ENCODE results near the gene KRT6B. TPM values are rescaled to one million over a fixed set of nuclear protein-coding genes. Genes with fewer than 3 reads are reported as not detected.

The KRT6B gene
- total RNA-seq, 4 donors from 2014 or later, result not detected

- H3K27me3 ChIP-seq, result peaks cover 0 to 13% (median 10%) of the 10 kb centered on the region in 3 donors
- ATAC-seq (no peak), DNase-seq (no peak)
- H3K4me1 ChIP-seq, result no peaks in the 10 kb centered on the region
- H3K27ac ChIP-seq, result no peak overlapping the region
- no peaks in the 10 kb centered on the region for H3K36me3 ChIP-seq
- H3K4me3 ChIP-seq, result no peak overlapping the region
- intact Hi-C loops (cut with DNase I; ENCODE audit: low total_unique reads), result no loop called here
- no peaks in the 10 kb centered on the region for H3K9me3 ChIP-seq
- TF ChIP-seq CTCF (IDR thresholded peaks at IDR 0.05 in 4 of 5, conservative IDR thresholded peaks at IDR 0.05 in 1 of 5) (no peak), POLR2A (IDR thresholded peaks at IDR 0.05) (no peak)
- in situ Hi-C loops (cut with MboI; ENCODE audit: low sequenced_read_pairs in 4 of 4), result no loop called here
Observed at GRCh38 chr12:52400906-52401305, 51.0 kb downstream of the KRT6B start.

DNA sequence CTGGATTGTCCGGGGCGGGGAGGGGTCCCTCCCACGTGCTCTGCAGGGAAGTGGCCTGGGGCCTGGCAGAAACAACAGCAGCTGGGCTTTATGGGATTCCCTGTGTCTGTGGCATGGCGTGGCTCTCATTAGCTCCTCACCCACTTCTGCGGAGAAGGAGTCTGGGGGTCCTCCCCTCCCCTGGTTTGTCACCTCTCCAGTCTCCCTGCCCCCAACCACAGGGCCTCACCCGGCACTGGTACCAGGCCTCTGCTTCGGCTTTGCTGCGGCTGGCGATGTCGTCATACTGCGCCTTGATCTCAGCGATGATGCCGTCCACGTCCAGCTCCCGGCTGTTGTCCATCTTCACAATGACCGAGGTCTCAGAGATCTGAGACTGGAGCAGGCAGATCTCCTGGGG is 52.2 kb downstream of the KRT6B start:
- H3K27me3 ChIP-seq, result peaks cover 0 to 13% (median 10%) of the 10 kb centered on the region in 3 donors
- H3K36me3 ChIP-seq, result no peaks in the 10 kb centered on the region
- in situ Hi-C loops (cut with MboI; ENCODE audit: low sequenced_read_pairs in 4 of 4), result loop anchor here in 1 of 4 donors (25.0 kb wide), 1 partner anchor 588 kb away; no protein-coding TSS in a partner anchor
- no peaks in the 10 kb centered on the region for H3K9me3 ChIP-seq
- H3K4me3 ChIP-seq, result no peak overlapping the region
- intact Hi-C loops (cut with DNase I; ENCODE audit: low total_unique reads), result no loop called here
- ATAC-seq, result no peak
- DNase-seq, result no peak
- H3K27ac ChIP-seq, result no peak overlapping the region
- TF ChIP-seq POLR2A (IDR thresholded peaks at IDR 0.05) (no peak), CTCF (IDR thresholded peaks at IDR 0.05 in 4 of 5, conservative IDR thresholded peaks at IDR 0.05 in 1 of 5) (no peak)
- no peaks in the 10 kb centered on the region for H3K4me1 ChIP-seq

- no peak for DNase-seq
- no peak for TF ChIP-seq CTCF (IDR thresholded peaks at IDR 0.05 in 4 of 5, conservative IDR thresholded peaks at IDR 0.05 in 1 of 5)
- TF ChIP-seq POLR2A (IDR thresholded peaks at IDR 0.05), result no peak
- Histone ChIP-seq H3K4me3 (no peak overlapping the region), H3K27ac (no peak overlapping the region), H3K9me3 (no peaks in the 10 kb centered on the region), H3K27me3 (peaks cover 0 to 13% (median 10%) of the 10 kb centered on the region in 3 donors), H3K4me1 (no peaks in the 10 kb centered on the region), H3K36me3 (no peaks in the 10 kb centered on the region)
- intact Hi-C loops (cut with DNase I; ENCODE audit: low total_unique reads), result no loop called here
- ATAC-seq, result no peak
- in situ Hi-C loops (cut with MboI; ENCODE audit: low sequenced_read_pairs in 4 of 4), result loop anchor here in 1 of 4 donors (25.0 kb wide), 1 partner anchor 589 kb away; no protein-coding TSS in a partner anchor
Observed at GRCh38 chr12:52398176-52398575, 53.8 kb downstream of the KRT6B start.

- in situ Hi-C loops (cut with MboI; ENCODE audit: low sequenced_read_pairs in 4 of 4) (loop anchor here in 1 of 4 donors (25.0 kb wide), 1 partner anchor 591 kb away; no protein-coding TSS in a partner anchor), intact Hi-C loops (cut with DNase I; ENCODE audit: low total_unique reads) (no loop called here)
- Histone ChIP-seq H3K4me1 (no peaks in the 10 kb centered on the region), H3K36me3 (no peaks in the 10 kb centered on the region), H3K27me3 (peaks cover 0 to 13% (median 10%) of the 10 kb centered on the region in 3 donors), H3K4me3 (no peak overlapping the region), H3K27ac (no peak overlapping the region), H3K9me3 (no peaks in the 10 kb centered on the region)
- no peak for TF ChIP-seq CTCF (IDR thresholded peaks at IDR 0.05 in 4 of 5, conservative IDR thresholded peaks at IDR 0.05 in 1 of 5)
- ATAC-seq (no peak), DNase-seq (no peak)
Observed at GRCh38 chr12:52396656-52397055, 55.3 kb downstream of the KRT6B start.

Other genes starting within 250 kb of the KRT6B start
- 1 to 10 TPM in 3 of 4 donors, under 1 TPM in 1; 0.39 to 4.4 (median 1.2) TPM for gene KRT7, start 218.9 kb downstream of the KRT6B start, total RNA-seq
- gene KRT86, start 177.5 kb downstream of the KRT6B start, total RNA-seq, result under 1 TPM in 1 of 4 donors, not detected in 3; 0.24 TPM
- gene KRT81, start 160.6 kb downstream of the KRT6B start, total RNA-seq, result not detected
- gene KRT83, start 130.7 kb downstream of the KRT6B start, total RNA-seq, result under 1 TPM in 1 of 4 donors, not detected in 3; 0.13 TPM
- not detected for gene KRT85, start 84.7 kb downstream of the KRT6B start, total RNA-seq
- gene KRT84, start 66.5 kb downstream of the KRT6B start, total RNA-seq, result not detected
- gene KRT82, start 45.8 kb downstream of the KRT6B start, total RNA-seq, result not detected
- not detected for gene KRT75, start 17.8 kb downstream of the KRT6B start, total RNA-seq
- not detected for gene KRT6C, start 21.7 kb upstream of the KRT6B start, total RNA-seq
- not detected for gene KRT6A, start 41.1 kb upstream of the KRT6B start, total RNA-seq
- not detected for gene KRT5, start 68.2 kb upstream of the KRT6B start, total RNA-seq
- gene KRT71, start 101.0 kb upstream of the KRT6B start, total RNA-seq, result not detected
- gene KRT74, start 121.7 kb upstream of the KRT6B start, total RNA-seq, result not detected
- gene KRT72, start 149.3 kb upstream of the KRT6B start, total RNA-seq, result not detected
- not detected for gene KRT73, start 166.4 kb upstream of the KRT6B start, total RNA-seq
- not detected for gene KRT2, start 200.1 kb upstream of the KRT6B start, total RNA-seq
- gene KRT1, start 228.3 kb upstream of the KRT6B start, total RNA-seq, result not detected

Measured in gastrocnemius medialis (tissue), 4 donors.